Measurements from ENCODE around the gene CX3CR1. TPM values are rescaled to one million over a fixed set of nuclear protein-coding genes. Genes with fewer than 3 reads are reported as not detected.

Gene CX3CR1
- total RNA-seq, 1 donor from 2014 or later: 0.32 TPM

DNA sequence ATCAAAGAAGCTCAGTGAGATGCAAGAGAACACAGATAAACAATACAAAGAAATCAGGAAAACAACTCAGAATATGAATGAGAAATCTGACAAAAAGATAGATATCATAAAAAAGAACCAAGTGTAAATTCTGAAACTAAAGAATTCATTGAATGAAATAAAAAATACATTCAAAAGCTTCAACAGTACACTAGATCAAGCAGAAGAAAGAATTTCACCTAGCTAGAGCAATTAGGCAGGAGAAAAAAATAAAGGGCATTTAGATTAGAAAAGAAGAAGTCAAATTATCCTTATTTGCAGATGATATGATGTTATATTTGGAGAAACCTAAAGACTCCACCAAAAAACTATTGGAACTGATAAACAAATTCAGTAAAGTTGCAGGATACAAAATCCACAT, 19.4 kb upstream of the CX3CR1 start:
- Histone ChIP-seq H3K27ac (ENCODE audit: low read depth, low read length) (no peak overlapping the region), H3K4me1 (ENCODE audit: insufficient read depth, low read length) (no peaks in the 10 kb centered on the region), H3K27me3 (ENCODE audit: insufficient read depth, low read length) (no peaks in the 10 kb centered on the region), H4K20me1 (ENCODE audit: insufficient read depth, low read length) (no peaks in the 10 kb centered on the region), H3K79me2 (ENCODE audit: insufficient read depth, low read length) (no peaks in the 10 kb centered on the region), H3K36me3 (ENCODE audit: insufficient read depth, low read length) (no peaks in the 10 kb centered on the region), H3K9me3 (ENCODE audit: insufficient read depth, low read depth, low read length) (peaks cover 5% of the 10 kb centered on the region), H3K4me2 (ENCODE audit: low read length) (no peak overlapping the region), H3K4me3 (ENCODE audit: insufficient read depth, low read depth, low read length) (no peak overlapping the region), H2AFZ (ENCODE audit: low read depth, low read length) (no peak overlapping the region), H3K9ac (ENCODE audit: low read length) (no peak overlapping the region)
- Mint-ChIP-seq H3K27ac (ENCODE audit: unreplicated experiment) (no peak overlapping the region), H3K4me3 (ENCODE audit: unreplicated experiment) (no peak overlapping the region), H3K4me1 (ENCODE audit: low read depth, unreplicated experiment) (peaks cover 4% of the 10 kb centered on the region), H3K27me3 (ENCODE audit: low read depth, unreplicated experiment) (no peaks in the 10 kb centered on the region), H3K9me3 (ENCODE audit: unreplicated experiment) (peaks cover 28% of the 10 kb centered on the region), H3K36me3 (ENCODE audit: low read depth, unreplicated experiment) (peaks cover 3% of the 10 kb centered on the region)
- TF ChIP-seq, protein P1, sequence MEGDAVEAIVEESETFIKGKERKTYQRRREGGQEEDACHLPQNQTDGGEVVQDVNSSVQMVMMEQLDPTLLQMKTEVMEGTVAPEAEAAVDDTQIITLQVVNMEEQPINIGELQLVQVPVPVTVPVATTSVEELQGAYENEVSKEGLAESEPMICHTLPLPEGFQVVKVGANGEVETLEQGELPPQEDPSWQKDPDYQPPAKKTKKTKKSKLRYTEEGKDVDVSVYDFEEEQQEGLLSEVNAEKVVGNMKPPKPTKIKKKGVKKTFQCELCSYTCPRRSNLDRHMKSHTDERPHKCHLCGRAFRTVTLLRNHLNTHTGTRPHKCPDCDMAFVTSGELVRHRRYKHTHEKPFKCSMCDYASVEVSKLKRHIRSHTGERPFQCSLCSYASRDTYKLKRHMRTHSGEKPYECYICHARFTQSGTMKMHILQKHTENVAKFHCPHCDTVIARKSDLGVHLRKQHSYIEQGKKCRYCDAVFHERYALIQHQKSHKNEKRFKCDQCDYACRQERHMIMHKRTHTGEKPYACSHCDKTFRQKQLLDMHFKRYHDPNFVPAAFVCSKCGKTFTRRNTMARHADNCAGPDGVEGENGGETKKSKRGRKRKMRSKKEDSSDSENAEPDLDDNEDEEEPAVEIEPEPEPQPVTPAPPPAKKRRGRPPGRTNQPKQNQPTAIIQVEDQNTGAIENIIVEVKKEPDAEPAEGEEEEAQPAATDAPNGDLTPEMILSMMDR (IDR thresholded peaks at IDR 0.05; ENCODE audit: insufficient read depth, low read depth, low read length): no peak
- no peak for TF ChIP-seq EZH2 (IDR thresholded peaks at IDR 0.05; ENCODE audit: insufficient read depth, low read length)
- DNase-seq (ENCODE audit: low read depth) (no peak), FAIRE-seq (no peak)

- no peaks in the 10 kb centered on the region for H3K36me3 ChIP-seq (ENCODE audit: insufficient read depth, low read length)
- no peaks in the 10 kb centered on the region for H3K27me3 ChIP-seq (ENCODE audit: insufficient read depth, low read length)
- H3K4me3 ChIP-seq (ENCODE audit: insufficient read depth, low read depth, low read length): no peak overlapping the region
- DNase-seq (ENCODE audit: low read depth) (no peak), FAIRE-seq (no peak)
- Mint-ChIP-seq H3K36me3 (ENCODE audit: low read depth, unreplicated experiment) (peaks cover 3% of the 10 kb centered on the region), H3K4me1 (ENCODE audit: low read depth, unreplicated experiment) (peaks cover 4% of the 10 kb centered on the region), H3K27me3 (ENCODE audit: low read depth, unreplicated experiment) (no peaks in the 10 kb centered on the region), H3K9me3 (ENCODE audit: unreplicated experiment) (peaks cover 26% of the 10 kb centered on the region), H3K4me3 (ENCODE audit: unreplicated experiment) (no peak overlapping the region), H3K27ac (ENCODE audit: unreplicated experiment) (no peak overlapping the region)
- H3K4me2 ChIP-seq (ENCODE audit: low read length): no peak overlapping the region
- no peaks in the 10 kb centered on the region for H3K79me2 ChIP-seq (ENCODE audit: insufficient read depth, low read length)
- TF ChIP-seq EZH2 (IDR thresholded peaks at IDR 0.05; ENCODE audit: insufficient read depth, low read length): no peak
- TF ChIP-seq, protein P1 (IDR thresholded peaks at IDR 0.05; ENCODE audit: insufficient read depth, low read depth, low read length): no peak
- H3K4me1 ChIP-seq (ENCODE audit: insufficient read depth, low read length): no peaks in the 10 kb centered on the region
- H2AFZ ChIP-seq (ENCODE audit: low read depth, low read length): no peak overlapping the region
- peaks cover 5% of the 10 kb centered on the region for H3K9me3 ChIP-seq (ENCODE audit: insufficient read depth, low read depth, low read length)
- H3K27ac ChIP-seq (ENCODE audit: low read depth, low read length): no peak overlapping the region
- H4K20me1 ChIP-seq (ENCODE audit: insufficient read depth, low read length): no peaks in the 10 kb centered on the region
- H3K9ac ChIP-seq (ENCODE audit: low read length): no peak overlapping the region
Observed at GRCh38 chr3:39296197-39297077, 16.6 kb upstream of the CX3CR1 start.

Measured in astrocyte (in vitro differentiated cells and primary cell).